Right hindlimb (tissue), 1 donor: Measurements from ENCODE around the gene TH.

Experiments used
- DNase-seq: peaks from one replicate; pipeline ENCODE4 v3.0.0-alpha.2; 2018

TH gene

GRCh38 chr11:2207773-2208621 is 36.4 kb upstream of the TH start:
- no peak for DNase-seq

DNA sequence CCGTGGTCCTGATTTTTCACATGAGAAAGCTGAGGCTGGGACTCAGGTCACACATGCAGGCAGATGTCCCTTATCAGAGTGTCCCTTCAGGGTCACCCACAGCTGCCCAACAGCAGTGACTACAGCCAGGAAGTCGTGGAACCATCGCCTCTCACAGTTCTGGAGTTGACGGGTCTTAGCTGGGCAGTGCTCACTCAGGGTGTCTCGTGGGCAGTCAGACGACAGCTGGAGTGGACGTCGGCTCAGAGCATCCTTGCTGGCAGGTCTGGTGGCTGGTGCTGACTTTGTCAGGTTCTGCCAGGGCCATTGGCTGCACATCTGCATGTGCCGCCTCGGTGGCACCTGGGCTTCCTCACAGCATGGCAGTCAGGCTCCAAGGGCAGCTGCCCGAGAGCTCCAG is 35.6 kb upstream of the TH start:
- no peak for DNase-seq

GRCh38 chr11:2205981-2206690 is 34.5 kb upstream of the TH start:
- peak; percentile 8 for DNase-seq

- DNase-seq = peak; percentile 4
These were observed 33.7 kb upstream of the TH start for GRCh38 chr11:2205214-2205720.

GRCh38 chr11:2204361-2205213 is 33.0 kb upstream of the TH start:
- DNase-seq = peak; percentile 10

GRCh38 chr11:2203440-2204259 is 32.0 kb upstream of the TH start:
- peak; percentile 12 for DNase-seq

DNA sequence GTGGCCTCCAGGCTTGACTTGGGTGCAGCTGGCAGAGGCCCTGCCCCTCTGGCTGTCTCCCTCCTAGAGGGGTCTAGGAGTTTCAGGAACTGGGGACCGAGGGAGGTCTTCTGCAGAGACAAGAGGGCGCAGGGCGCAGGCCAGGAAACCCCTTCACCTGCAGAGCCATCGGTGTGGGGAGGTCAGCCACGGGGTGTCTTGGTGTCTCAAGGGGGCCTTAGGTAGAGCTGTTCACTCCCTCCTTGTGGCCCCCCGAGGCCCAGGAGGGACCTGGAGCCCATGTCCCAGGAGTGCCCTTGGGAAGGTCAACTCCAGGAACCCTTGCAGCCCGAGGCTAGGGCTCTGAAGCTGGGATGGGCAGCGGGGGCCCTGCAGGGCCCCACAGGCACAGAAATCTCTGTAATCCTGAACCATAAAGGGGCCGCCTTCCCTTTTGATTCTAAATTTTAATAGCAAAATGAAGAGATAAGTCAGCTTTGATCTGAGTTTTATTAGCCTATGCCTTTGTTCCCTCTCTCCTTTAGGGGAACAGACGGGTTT is 31.4 kb upstream of the TH start:
- peak; percentile 16 for DNase-seq

DNA sequence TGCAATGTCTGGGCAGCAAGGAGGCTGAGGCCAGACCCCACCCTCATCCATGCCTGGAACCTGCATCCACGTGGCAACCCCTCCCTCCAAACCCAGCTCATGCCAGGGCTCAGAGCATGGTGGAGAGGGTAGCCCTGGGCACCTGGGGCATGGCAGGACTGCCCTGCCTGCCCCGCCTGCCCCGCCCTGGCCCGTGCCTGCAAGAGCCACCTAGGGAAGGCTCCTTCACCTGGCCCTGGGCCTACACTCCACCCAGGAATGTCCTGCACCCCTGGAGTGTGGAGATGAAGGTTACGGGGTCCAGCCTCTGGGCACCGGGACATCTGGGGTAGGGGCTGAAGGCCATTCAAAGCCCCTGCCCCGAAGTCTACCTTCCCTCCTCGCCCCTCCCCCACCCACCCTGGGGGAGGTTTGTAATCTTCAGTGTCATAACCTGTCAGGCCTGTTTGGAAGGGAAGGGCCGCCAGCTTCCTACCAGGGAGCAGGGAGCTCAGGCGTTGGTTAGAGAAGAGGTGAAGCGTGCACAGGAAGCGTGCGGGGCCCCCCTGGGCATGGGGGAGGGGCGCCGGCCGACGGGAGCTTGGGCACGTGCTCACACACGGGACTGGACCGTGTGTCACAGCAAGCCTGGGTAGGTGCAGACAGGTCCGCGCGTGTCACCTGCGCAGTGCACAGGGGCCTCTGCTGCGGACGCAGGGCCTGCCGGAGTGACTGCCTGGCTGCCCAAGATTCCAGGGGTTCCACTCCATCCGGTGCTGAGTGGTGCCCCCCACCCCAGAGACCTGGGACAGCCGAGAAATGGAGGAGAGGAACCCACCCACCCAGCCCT is 30.7 kb upstream of the TH start:
- DNase-seq = no peak

- no peak for DNase-seq
These were observed 29.9 kb upstream of the TH start for GRCh38 chr11:2201542-2201941.

- no peak for DNase-seq
These were observed 29.4 kb upstream of the TH start for GRCh38 chr11:2200957-2201519.

- no peak for DNase-seq
These were observed 28.9 kb upstream of the TH start for GRCh38 chr11:2200536-2200935.

GRCh38 chr11:2199466-2200341 is 28.1 kb upstream of the TH start:
- DNase-seq = no peak

- no peak for DNase-seq
These were observed 27.2 kb upstream of the TH start for GRCh38 chr11:2198621-2199365.

GRCh38 chr11:2197771-2198520 is 26.3 kb upstream of the TH start:
- DNase-seq = no peak

GRCh38 chr11:2196970-2197770 is 25.6 kb upstream of the TH start:
- DNase-seq = peak; percentile 87

DNA sequence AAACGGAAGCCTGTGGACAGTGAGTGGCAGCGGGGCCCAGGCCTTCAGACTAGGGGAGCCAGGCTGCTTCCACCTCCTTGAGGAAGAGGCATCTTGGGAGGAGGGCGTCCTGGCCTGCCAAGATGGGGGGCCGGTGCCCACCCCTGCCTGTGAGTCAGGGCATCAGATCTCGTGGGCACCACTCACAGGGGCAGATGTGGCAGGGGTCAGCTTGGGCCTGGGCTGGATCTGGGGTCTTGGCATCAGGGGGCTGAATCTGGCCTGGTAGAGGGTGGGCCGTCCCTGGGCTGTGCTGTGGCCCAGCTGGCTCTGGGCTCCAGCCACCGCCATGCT is 24.1 kb upstream of the TH start:
- DNase-seq = no peak
